K562 (cell line): ENCODE data around the gene TSSK2. TPM values are rescaled to one million over a fixed set of nuclear protein-coding genes. Genes with fewer than 3 reads are reported as not detected.

Source experiments
- ATF3 ChIP-seq, 2 experiments: fragments of 450-650 bp in 1 of 2; sonication (generic) in 1 of 2; formaldehyde crosslinking in 1 of 2; IDR thresholded peaks in 1 of 2; conservative IDR thresholded peaks in 1 of 2; 2 replicates each; pipeline versions ENCODE4 v1.6.1 to v1.8.1; 2016 to 2023; ENCODE audit warnings: mild to moderate bottlenecking in 2 of 2, moderate library complexity in 2 of 2, inconsistent platforms in 1 of 2, missing genetic modification reagents in 1 of 2
- BRF1 ChIP-seq: IDR thresholded peaks from 3 replicates; pipeline ENCODE4 v1.6.1; 2011; ENCODE audit warnings: borderline replicate concordance, mild to moderate bottlenecking; ENCODE audit not compliant: insufficient read length; ENCODE audit errors: extremely low read depth
- BRF2 ChIP-seq: IDR thresholded peaks from 3 replicates; pipeline ENCODE4 v1.6.1; 2011; ENCODE audit warnings: borderline replicate concordance, mild to moderate bottlenecking; ENCODE audit not compliant: insufficient read length, insufficient read depth
- CBFA2T2 ChIP-seq: fragments of 450-650 bp; conservative IDR thresholded peaks from 2 replicates; pipeline ENCODE4 v1.6.1; 2017; ENCODE audit warnings: mild to moderate bottlenecking
- CREB1 ChIP-seq, 2 experiments: sonication (generic) in 1 of 2; formaldehyde crosslinking in 1 of 2; IDR thresholded peaks; 2 replicates each; pipeline versions ENCODE4 v1.6.1 to v1.8.0; 2012 to 2022; ENCODE audit warnings: inconsistent platforms in 1 of 2, mild to moderate bottlenecking in 1 of 2, missing genetic modification reagents in 1 of 2, moderate library complexity in 1 of 2
- CREBBP ChIP-seq: IDR thresholded peaks from one replicate; pipeline ENCODE4 v1.6.1; 2012; ENCODE audit warnings: low read depth, mild to moderate bottlenecking, control low read depth, inconsistent platforms, low read length
- EHMT2 ChIP-seq: fragments of 450-650 bp; IDR thresholded peaks from 2 replicates; pipeline ENCODE4 v1.6.1; 2018; ENCODE audit warnings: antibody characterized with exemption
- FOSL1 ChIP-seq: fragments of 200-800 bp; sonication (Bioruptor generic); conservative IDR thresholded peaks from 2 replicates; pipeline ENCODE4 v1.6.1; 2016; ENCODE audit warnings: missing genetic modification characterization, missing compliant biosample characterization
- HCFC1 ChIP-seq: IDR thresholded peaks from 2 replicates; pipeline ENCODE4 v1.6.1; 2012; ENCODE audit warnings: low read depth, low read length, improper control_type of control experiment
- HMG20A ChIP-seq: fragments of 450-650 bp; formaldehyde crosslinking; conservative IDR thresholded peaks from 2 replicates; pipeline ENCODE4 v1.4.0; 2020; ENCODE audit warnings: mild to moderate bottlenecking, mixed read lengths
- JUND ChIP-seq, 2 experiments: IDR thresholded peaks; 2 replicates in 1 of 2; 3 replicates in 1 of 2; pipeline ENCODE4 v1.6.1; 2011; ENCODE audit warnings: borderline replicate concordance in 2 of 2, low read depth in 2 of 2, low read length in 2 of 2, improper control_type of control experiment in 1 of 2, missing biosample characterization in 1 of 2, missing genetic modification characterization in 1 of 2, missing genetic modification reagents in 1 of 2
- KDM5B ChIP-seq: fragments of 200-600 bp; sonication (generic); IDR thresholded peaks from 2 replicates; pipeline ENCODE4 v1.6.1; 2012; ENCODE audit warnings: low read depth, mild to moderate bottlenecking, moderate library complexity, low read length, control low read depth, inconsistent platforms; ENCODE audit not compliant: insufficient replicate concordance
- MCM7 ChIP-seq, 2 experiments: fragments of 450-650 bp; IDR thresholded peaks; 2 replicates each; pipeline ENCODE4 v1.6.1; 2016 to 2018
- MEF2D ChIP-seq: conservative IDR thresholded peaks from 2 replicates; pipeline ENCODE4 v1.6.1; 2016; ENCODE audit warnings: low read depth, missing genetic modification characterization, missing compliant biosample characterization
- MTA2 ChIP-seq: fragments of 450-650 bp; IDR thresholded peaks from 2 replicates; pipeline ENCODE4 v1.6.1; 2016; ENCODE audit warnings: low read depth
- SIN3B ChIP-seq: fragments of 450-650 bp; IDR thresholded peaks from 2 replicates; pipeline ENCODE4 v1.6.1; 2017; ENCODE audit warnings: low read depth, mild to moderate bottlenecking, moderate library complexity
- TFAM ChIP-seq: fragments of 250-450 bp; sonication (Bioruptor Pico); conservative IDR thresholded peaks from 2 replicates; pipeline ENCODE4 v1.5.0; 2021; ENCODE audit warnings: mild to moderate bottlenecking, moderate library complexity
- TOE1 ChIP-seq, 2 experiments: fragments of 450-650 bp in 1 of 2; sonication (generic) in 1 of 2; formaldehyde crosslinking in 1 of 2; IDR thresholded peaks; 2 replicates each; pipeline versions ENCODE4 v1.7.1 to v1.8.0; 2016 to 2022; ENCODE audit warnings: borderline replicate concordance in 2 of 2, mild to moderate bottlenecking in 2 of 2, antibody characterized with exemption in 1 of 2, inconsistent platforms in 1 of 2, low read depth in 1 of 2, missing genetic modification reagents in 1 of 2, moderate library complexity in 1 of 2
- ZNF644 ChIP-seq: fragments of 200-800 bp; sonication (Bioruptor generic); IDR thresholded peaks from 2 replicates; pipeline ENCODE4 v1.6.1; 2016; ENCODE audit warnings: low read depth, missing genetic modification characterization, missing compliant biosample characterization
- polyA plus RNA-seq, 8 experiments: library from polyadenylated mRNA; depleted of rRNA in 4 of 8; stranded (reverse) in 5 of 8; unstranded in 3 of 8; fragments of >200 nt; fragmentation: Nextera tagmentation in 2 of 8; fragmentation: Illumina TruSeq in 1 of 8; extraction: Ambion mirVana in 2 of 8; extraction: Trizol in 1 of 8; gene quantifications; 2 replicates each; pipeline versions ENCODE4 v1.2.1 to v1.2.3, GENCODE V29; 2011 to 2014; ENCODE audit warnings: inconsistent platforms in 1 of 8, missing spikeins in 1 of 8
- total RNA-seq, 7 experiments: library from RNA; depleted of rRNA in 6 of 7; stranded (reverse); fragments of >200 nt in 6 of 7; fragmentation: Illumina TruSeq in 2 of 7; extraction: Trizol in 2 of 7; gene quantifications; 2 replicates each; pipeline versions ENCODE4 v1.2.1 to v1.2.3, GENCODE V29; 2011 to 2021; ENCODE audit warnings: low replicate concordance in 1 of 7
- TF ChIP-seq, protein P1 (sequence below): sonication (generic); formaldehyde crosslinking; IDR thresholded peaks from 2 replicates; pipeline ENCODE4 v1.8.1; 2023; ENCODE audit warnings: mild to moderate bottlenecking, missing genetic modification reagents

Gene TSSK2
- total and polyA plus RNA-seq, 9 of the 15 experiments (the other 6 are each of a cell fraction or from before 2014, with no cell fraction given), result 0.04 TPM; not detected in 8

- 0 out of 2 replicates have a peak, but pooled peaks have one; percentile 66 for TF ChIP-seq ZNF644 (tag)
- no peak for TF ChIP-seq EHMT2
- no peak for TF ChIP-seq MCM7 (IDR thresholded peaks at IDR 0.05)
- TF ChIP-seq HCFC1, result peak; percentile 23; the same call in 1 of the 2 replicates
- TF ChIP-seq CBFA2T2, result no peak
- TF ChIP-seq MTA2, result peak; percentile 95
- 0 out of 2 replicates have a peak, but pooled peaks have one; percentile 24 for TF ChIP-seq SIN3B
- peak; percentile 43; the same call in 1 of the 2 replicates for TF ChIP-seq CREB1 (IDR thresholded peaks at IDR 0.05)
- no peak for TF ChIP-seq CREB1 (CRISPR knock-in tag; IDR thresholded peaks at IDR 0.05)
- peak; percentile 18; the same call in 1 of the 2 replicates for TF ChIP-seq MEF2D
- no peak for TF ChIP-seq BRF2
- TF ChIP-seq TFAM, result no peak
- TF ChIP-seq CREBBP, result no peak
- peak; percentile 93 for TF ChIP-seq ATF3 (IDR thresholded peaks at IDR 0.05)
- TF ChIP-seq ATF3 (CRISPR knock-in tag; conservative IDR thresholded peaks at IDR 0.05), result peak; percentile 52; the same call in 1 of the 2 replicates
- TF ChIP-seq FOSL1, result peak; percentile 75
- TF ChIP-seq TOE1 (IDR thresholded peaks at IDR 0.05; ENCODE audit: borderline replicate concordance), result peak; percentile 46; the same call in 1 of the 2 replicates
- peak; percentile 42; the same call in 1 of the 2 replicates for TF ChIP-seq TOE1 (CRISPR knock-in tag; IDR thresholded peaks at IDR 0.05; ENCODE audit: borderline replicate concordance, low read depth)
- peak; percentile 85 for TF ChIP-seq JUND (IDR thresholded peaks at IDR 0.05; ENCODE audit: borderline replicate concordance, low read depth, low read length)
- peak; percentile 84; the same call in 2 of the 3 replicates for TF ChIP-seq JUND (tag; IDR thresholded peaks at IDR 0.05; ENCODE audit: borderline replicate concordance, low read depth, low read length)
- TF ChIP-seq, protein P1, sequence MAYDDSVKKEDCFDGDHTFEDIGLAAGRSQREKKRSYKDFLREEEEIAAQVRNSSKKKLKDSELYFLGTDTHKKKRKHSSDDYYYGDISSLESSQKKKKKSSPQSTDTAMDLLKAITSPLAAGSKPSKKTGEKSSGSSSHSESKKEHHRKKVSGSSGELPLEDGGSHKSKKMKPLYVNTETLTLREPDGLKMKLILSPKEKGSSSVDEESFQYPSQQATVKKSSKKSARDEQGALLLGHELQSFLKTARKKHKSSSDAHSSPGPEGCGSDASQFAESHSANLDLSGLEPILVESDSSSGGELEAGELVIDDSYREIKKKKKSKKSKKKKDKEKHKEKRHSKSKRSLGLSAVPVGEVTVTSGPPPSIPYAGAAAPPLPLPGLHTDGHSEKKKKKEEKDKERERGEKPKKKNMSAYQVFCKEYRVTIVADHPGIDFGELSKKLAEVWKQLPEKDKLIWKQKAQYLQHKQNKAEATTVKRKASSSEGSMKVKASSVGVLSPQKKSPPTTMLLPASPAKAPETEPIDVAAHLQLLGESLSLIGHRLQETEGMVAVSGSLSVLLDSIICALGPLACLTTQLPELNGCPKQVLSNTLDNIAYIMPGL (CRISPR knock-in tag), result no peak
- no peak for TF ChIP-seq BRF1
- TF ChIP-seq KDM5B, result no peak
- peak; percentile 64; the same call in 1 of the 2 replicates for TF ChIP-seq HMG20A (CRISPR knock-in tag)
Observed at GRCh38 chr22:19109198-19110063, 21.7 kb upstream of the TSSK2 start (continued).
